Measurements from ENCODE around the gene ROPN1B.
"Not testable (repeated sequence)": the region's sequence is repeated elsewhere in the genome, so short reads cannot be mapped to it uniquely, and the experiment has no call there.

Gene ROPN1B

DNA sequence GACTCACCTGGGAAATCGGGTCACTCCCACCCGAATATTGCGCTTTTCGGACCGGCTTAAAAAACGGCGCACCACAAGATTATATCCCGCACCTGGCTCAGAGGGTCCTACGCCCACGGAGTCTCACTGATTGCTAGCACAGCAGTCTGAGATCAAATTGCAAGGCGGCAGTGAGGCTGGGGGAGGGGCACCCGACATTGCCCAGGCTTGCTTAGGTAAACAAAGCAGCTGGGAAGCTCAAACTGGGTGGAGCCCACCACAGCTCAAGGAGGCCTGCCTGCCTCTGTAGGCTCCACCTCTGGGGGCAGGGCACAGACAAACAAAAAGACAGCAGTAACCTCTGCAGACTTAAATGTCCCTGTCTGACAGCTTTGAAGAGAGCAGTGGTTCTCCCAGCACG lies 32.1 kb upstream of the ROPN1B start:
- H3K36me3 Mint-ChIP-seq (ENCODE audit: low read depth); H3K27ac Mint-ChIP-seq; H3K4me1 Mint-ChIP-seq (ENCODE audit: low read depth); H3K4me3 Mint-ChIP-seq; H3K9me3 Mint-ChIP-seq: not testable (repeated sequence)
- peaks cover 11% of the 10 kb centered on the region for H3K27me3 Mint-ChIP-seq

GRCh38 chr3:125947806-125948205 lies 21.2 kb upstream of the ROPN1B start:
- not testable (repeated sequence) for H3K27ac Mint-ChIP-seq; H3K9me3 Mint-ChIP-seq; H3K4me1 Mint-ChIP-seq (ENCODE audit: low read depth); H3K36me3 Mint-ChIP-seq (ENCODE audit: low read depth); H3K4me3 Mint-ChIP-seq
- H3K27me3 Mint-ChIP-seq, result peaks cover 37% of the 10 kb centered on the region

DNA sequence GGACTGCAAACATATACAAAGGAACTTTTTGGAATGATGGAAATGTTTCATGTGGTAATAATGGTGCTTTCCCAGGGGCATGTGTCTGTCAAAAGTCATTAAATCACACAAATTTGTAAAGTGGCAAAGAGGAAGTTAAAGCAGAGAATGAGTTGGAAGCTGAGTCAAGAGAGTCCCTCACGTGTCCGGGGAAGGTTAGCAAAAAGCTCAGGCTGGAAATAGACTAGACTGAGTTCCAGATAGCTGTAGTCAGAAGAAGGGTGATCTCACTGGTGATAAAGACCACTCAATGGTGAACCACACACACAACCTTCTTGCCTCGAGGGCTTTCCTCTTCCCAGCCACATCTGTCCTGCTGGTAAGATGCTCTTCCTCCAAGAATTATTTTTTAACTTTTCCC lies 20.1 kb upstream of the ROPN1B start:
- not testable (repeated sequence) for H3K4me1 Mint-ChIP-seq (ENCODE audit: low read depth); H3K36me3 Mint-ChIP-seq (ENCODE audit: low read depth); H3K27ac Mint-ChIP-seq; H3K4me3 Mint-ChIP-seq; H3K9me3 Mint-ChIP-seq
- peaks cover 37% of the 10 kb centered on the region for H3K27me3 Mint-ChIP-seq

DNA sequence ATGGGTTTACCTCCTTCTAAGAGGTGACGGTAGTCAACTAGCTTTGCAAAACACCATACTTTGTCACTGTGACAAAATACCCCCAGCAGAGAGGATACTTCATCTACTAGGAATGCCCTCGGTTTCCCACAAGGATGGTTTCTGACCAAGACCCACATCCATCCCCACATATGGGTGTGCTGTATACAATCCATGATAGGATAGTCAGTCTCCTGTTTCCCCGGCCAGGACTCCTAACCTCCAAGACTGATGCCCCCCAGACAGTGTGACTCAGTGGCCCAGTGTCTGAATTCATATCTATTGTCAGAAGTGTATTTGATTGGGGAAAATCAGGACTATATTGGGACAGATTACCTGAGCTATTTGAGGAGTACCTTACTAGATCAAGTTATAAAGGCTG lies 17.8 kb upstream of the ROPN1B start:
- not testable (repeated sequence) for H3K36me3 Mint-ChIP-seq (ENCODE audit: low read depth); H3K27ac Mint-ChIP-seq; H3K4me3 Mint-ChIP-seq; H3K9me3 Mint-ChIP-seq; H3K4me1 Mint-ChIP-seq (ENCODE audit: low read depth)
- H3K27me3 Mint-ChIP-seq, result peaks cover 21% of the 10 kb centered on the region

- not testable (repeated sequence) for H3K4me1 Mint-ChIP-seq (ENCODE audit: low read depth); H3K27ac Mint-ChIP-seq; H3K9me3 Mint-ChIP-seq; H3K4me3 Mint-ChIP-seq; H3K36me3 Mint-ChIP-seq (ENCODE audit: low read depth)
- peaks cover 19% of the 10 kb centered on the region for H3K27me3 Mint-ChIP-seq
Observed at GRCh38 chr3:125957020-125957419, 12.0 kb upstream of the ROPN1B start.

DNA sequence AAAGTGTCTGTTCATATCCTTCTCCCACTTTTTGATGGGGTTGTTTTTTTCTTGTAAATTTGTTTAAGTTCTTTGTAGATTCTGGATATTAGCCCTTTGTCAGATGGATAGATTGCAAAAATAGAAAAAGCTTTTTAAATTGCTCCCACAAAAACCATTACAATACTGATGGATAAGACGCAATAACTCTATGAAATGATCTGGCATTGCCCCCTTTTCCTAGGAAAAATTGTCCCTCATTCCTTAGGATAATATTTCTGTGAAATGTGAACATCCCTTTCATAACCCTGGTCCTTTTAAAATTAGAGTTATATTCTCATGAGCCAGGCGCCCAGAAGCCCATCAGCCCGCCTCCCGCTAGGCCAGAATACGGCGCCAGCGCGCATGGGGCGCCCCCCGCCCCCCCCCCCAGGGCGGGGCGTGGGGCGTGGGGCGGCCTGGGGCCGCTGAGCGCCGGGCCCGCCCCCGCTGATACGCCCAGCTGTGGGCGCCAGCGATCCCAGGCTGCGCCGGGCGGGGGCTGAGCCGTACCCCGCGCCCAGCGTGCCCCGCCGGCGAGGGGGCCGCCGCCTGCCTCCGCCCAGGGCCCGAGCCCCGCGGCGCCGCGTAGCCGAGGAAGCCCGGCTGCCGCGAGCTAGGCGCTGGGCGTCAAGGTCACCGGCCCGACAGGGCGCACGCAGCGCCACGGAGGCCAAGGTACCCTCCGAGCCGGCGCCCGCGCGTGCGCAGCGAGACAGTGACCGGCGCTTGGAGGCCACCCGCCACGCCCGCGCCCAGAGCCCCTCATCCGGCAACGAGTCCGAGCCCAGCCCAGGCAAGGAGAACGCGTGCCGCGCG lies 11.1 kb upstream of the ROPN1B start:
- H3K4me3 Mint-ChIP-seq, result no peak overlapping the region

GRCh38 chr3:125958511-125959316 lies 10.3 kb upstream of the ROPN1B start:
- Mint-ChIP-seq H3K27ac (no peak overlapping the region), H3K4me3 (no peak overlapping the region), H3K4me1 (ENCODE audit: low read depth) (no peaks in the 10 kb centered on the region), H3K36me3 (ENCODE audit: low read depth) (no peaks in the 10 kb centered on the region), H3K27me3 (peaks cover 15% of the 10 kb centered on the region), H3K9me3 (no peaks in the 10 kb centered on the region)

More for the DNA sequence above, 11.1 kb upstream of the ROPN1B start:
- Mint-ChIP-seq H3K9me3 (no peaks in the 10 kb centered on the region), H3K4me1 (ENCODE audit: low read depth) (no peaks in the 10 kb centered on the region), H3K27me3 (peaks cover 15% of the 10 kb centered on the region), H3K36me3 (ENCODE audit: low read depth) (no peaks in the 10 kb centered on the region), H3K27ac (no peak overlapping the region)

GRCh38 chr3:125959317-125960065 lies 9.5 kb upstream of the ROPN1B start:
- no peak overlapping the region for H3K27ac Mint-ChIP-seq
- H3K27me3 Mint-ChIP-seq, result peaks cover 15% of the 10 kb centered on the region
- no peaks in the 10 kb centered on the region for H3K9me3 Mint-ChIP-seq
- no peaks in the 10 kb centered on the region for H3K4me1 Mint-ChIP-seq (ENCODE audit: low read depth)
- no peaks in the 10 kb centered on the region for H3K36me3 Mint-ChIP-seq (ENCODE audit: low read depth)
- H3K4me3 Mint-ChIP-seq, result no peak overlapping the region

DNA sequence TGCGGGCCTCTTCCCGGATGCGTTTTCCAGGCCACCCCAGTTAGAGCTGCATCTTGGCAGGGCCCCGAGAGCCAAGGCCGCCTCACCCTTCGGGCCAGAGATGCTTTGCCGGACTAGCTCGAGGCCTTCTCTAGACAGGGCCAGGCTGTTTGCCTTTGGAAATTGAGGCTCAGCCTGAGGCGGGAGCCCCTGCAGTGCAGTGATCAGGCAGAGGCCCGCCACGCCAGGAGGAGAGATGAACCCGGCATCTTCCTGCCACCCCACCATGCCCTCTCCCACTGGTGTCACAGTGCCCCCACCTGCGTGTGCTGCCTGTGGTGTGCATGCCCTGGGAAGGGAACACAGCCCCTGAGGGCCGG lies 8.9 kb upstream of the ROPN1B start:
- Mint-ChIP-seq H3K4me3 (no peak overlapping the region), H3K9me3 (no peaks in the 10 kb centered on the region), H3K27me3 (peaks cover 15% of the 10 kb centered on the region), H3K36me3 (ENCODE audit: low read depth) (no peaks in the 10 kb centered on the region), H3K4me1 (ENCODE audit: low read depth) (no peaks in the 10 kb centered on the region), H3K27ac (no peak overlapping the region)

GRCh38 chr3:125960456-125961288 lies 8.3 kb upstream of the ROPN1B start:
- no peak overlapping the region for H3K4me3 Mint-ChIP-seq
- peaks cover 15% of the 10 kb centered on the region for H3K27me3 Mint-ChIP-seq
- H3K36me3 Mint-ChIP-seq (ENCODE audit: low read depth), result no peaks in the 10 kb centered on the region
- no peaks in the 10 kb centered on the region for H3K4me1 Mint-ChIP-seq (ENCODE audit: low read depth)
- no peaks in the 10 kb centered on the region for H3K9me3 Mint-ChIP-seq
- H3K27ac Mint-ChIP-seq, result no peak overlapping the region

GRCh38 chr3:125961289-125961589 lies 7.7 kb upstream of the ROPN1B start:
- Mint-ChIP-seq H3K27ac (no peak overlapping the region), H3K36me3 (ENCODE audit: low read depth) (no peaks in the 10 kb centered on the region), H3K4me3 (no peak overlapping the region), H3K27me3 (peaks cover 15% of the 10 kb centered on the region), H3K9me3 (no peaks in the 10 kb centered on the region), H3K4me1 (ENCODE audit: low read depth) (no peaks in the 10 kb centered on the region)

GRCh38 chr3:125963834-125964233 lies 5.1 kb upstream of the ROPN1B start:
- H3K36me3 Mint-ChIP-seq (ENCODE audit: low read depth); H3K4me3 Mint-ChIP-seq; H3K27me3 Mint-ChIP-seq; H3K27ac Mint-ChIP-seq; H3K4me1 Mint-ChIP-seq (ENCODE audit: low read depth); H3K9me3 Mint-ChIP-seq: not testable (repeated sequence)

- Mint-ChIP-seq H3K27me3 (peaks cover 9% of the 10 kb centered on the region), H3K4me1 (ENCODE audit: low read depth) (no peaks in the 10 kb centered on the region), H3K4me3 (no peak overlapping the region), H3K9me3 (no peaks in the 10 kb centered on the region), H3K27ac (no peak overlapping the region), H3K36me3 (ENCODE audit: low read depth) (no peaks in the 10 kb centered on the region)
Observed at GRCh38 chr3:125965505-125965904, 3.5 kb upstream of the ROPN1B start.

DNA sequence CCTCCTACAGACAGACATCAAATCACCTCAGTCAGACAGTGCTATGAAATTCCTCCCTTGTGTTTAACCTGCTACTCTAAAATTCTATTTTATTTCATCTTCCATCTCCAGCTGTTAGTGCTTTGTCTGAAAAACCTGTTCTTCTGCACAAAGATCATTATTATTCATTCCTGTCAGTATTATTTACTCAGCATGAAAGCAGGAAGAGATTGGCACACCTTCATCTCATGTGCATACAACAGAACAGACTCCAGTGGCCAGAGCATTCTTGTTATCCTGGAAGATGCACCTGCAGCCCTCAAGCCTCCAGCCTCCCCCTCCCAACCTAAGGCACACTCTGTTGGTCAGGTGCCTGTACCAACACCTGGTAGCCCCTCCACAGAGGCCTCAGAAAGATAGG lies 1.8 kb upstream of the ROPN1B start:
- Mint-ChIP-seq H3K4me3 (no peak overlapping the region), H3K4me1 (ENCODE audit: low read depth) (peaks cover 3% of the 10 kb centered on the region), H3K36me3 (ENCODE audit: low read depth) (no peaks in the 10 kb centered on the region), H3K9me3 (no peaks in the 10 kb centered on the region), H3K27ac (no peak overlapping the region), H3K27me3 (peaks cover 21% of the 10 kb centered on the region)

- not testable (repeated sequence) for H3K4me3 Mint-ChIP-seq
Observed at GRCh38 chr3:125968121-125968520, 857 bp upstream of the ROPN1B start.

More at GRCh38 chr3:125968121-125968520, 857 bp upstream of the ROPN1B start:
- not testable (repeated sequence) for H3K36me3 Mint-ChIP-seq (ENCODE audit: low read depth); H3K4me1 Mint-ChIP-seq (ENCODE audit: low read depth); H3K27ac Mint-ChIP-seq; H3K9me3 Mint-ChIP-seq
- H3K27me3 Mint-ChIP-seq, result peaks cover 24% of the 10 kb centered on the region
